Spleen (tissue), 7 donors: ENCODE results near the gene NKG7.

ENCODE experiments used
- POLR2A ChIP-seq, 3 donors: fragments of 450-650 bp; IDR thresholded peaks; one replicate each; pipeline ENCODE4 v1.5.1; 2017; ENCODE audit warnings: antibody characterized with exemption in 3 of 3, mild to moderate bottlenecking in 1 of 3
- POLR2AphosphoS5 ChIP-seq, 3 donors: sonication (generic); formaldehyde crosslinking; IDR thresholded peaks; one replicate each; pipeline ENCODE4 v1.5.1; 2017; ENCODE audit warnings: antibody characterized with exemption in 3 of 3
- TF ChIP-seq, protein P1 (sequence below), 11 experiments: fragments of 200-600 bp in 7 of 11; fragments of 450-650 bp in 4 of 11; sonication (generic) in 4 of 11; IDR thresholded peaks in 8 of 11; conservative IDR thresholded peaks in 3 of 11; 1 replicate in 7 of 11; 2 replicates in 4 of 11; pipeline versions ENCODE4 v1.4.0 to v1.8.0; 2016 to 2021; ENCODE audit warnings: antibody characterized with exemption in 11 of 11, inconsistent platforms in 4 of 11, mild to moderate bottlenecking in 1 of 11
- donor health status: DM: no; HTN: no; CAD: no; lungs with moderate emphysema.
- donor health status: DM: no; HTN: no; CAD: no.
- donor health status: DM: no; HTN: no; CAD: no.

DNA sequence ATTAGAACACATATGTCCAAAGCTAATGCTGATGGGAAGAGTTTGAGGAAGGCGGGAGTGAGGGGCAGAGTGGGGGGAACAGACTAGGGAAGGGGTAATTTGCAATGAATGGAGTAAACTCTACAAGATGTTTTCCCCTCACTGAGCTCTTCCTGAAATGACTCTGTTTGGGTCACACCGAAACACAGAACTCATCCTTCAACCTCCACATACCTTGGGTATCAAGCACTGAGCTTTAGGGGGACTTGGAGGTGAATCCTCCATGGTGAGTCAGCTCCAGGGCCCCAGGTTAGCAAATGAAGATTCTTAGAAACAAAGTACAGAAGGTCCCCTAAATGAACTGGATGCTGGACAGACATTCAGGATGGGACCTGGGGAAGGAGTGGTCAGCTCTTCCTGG lies 46.3 kb upstream of the NKG7 start:
- no peak for TF ChIP-seq POLR2AphosphoS5 (IDR thresholded peaks at IDR 0.05)
- TF ChIP-seq, protein P1, sequence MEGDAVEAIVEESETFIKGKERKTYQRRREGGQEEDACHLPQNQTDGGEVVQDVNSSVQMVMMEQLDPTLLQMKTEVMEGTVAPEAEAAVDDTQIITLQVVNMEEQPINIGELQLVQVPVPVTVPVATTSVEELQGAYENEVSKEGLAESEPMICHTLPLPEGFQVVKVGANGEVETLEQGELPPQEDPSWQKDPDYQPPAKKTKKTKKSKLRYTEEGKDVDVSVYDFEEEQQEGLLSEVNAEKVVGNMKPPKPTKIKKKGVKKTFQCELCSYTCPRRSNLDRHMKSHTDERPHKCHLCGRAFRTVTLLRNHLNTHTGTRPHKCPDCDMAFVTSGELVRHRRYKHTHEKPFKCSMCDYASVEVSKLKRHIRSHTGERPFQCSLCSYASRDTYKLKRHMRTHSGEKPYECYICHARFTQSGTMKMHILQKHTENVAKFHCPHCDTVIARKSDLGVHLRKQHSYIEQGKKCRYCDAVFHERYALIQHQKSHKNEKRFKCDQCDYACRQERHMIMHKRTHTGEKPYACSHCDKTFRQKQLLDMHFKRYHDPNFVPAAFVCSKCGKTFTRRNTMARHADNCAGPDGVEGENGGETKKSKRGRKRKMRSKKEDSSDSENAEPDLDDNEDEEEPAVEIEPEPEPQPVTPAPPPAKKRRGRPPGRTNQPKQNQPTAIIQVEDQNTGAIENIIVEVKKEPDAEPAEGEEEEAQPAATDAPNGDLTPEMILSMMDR (IDR thresholded peaks at IDR 0.05 in 8 of 11, conservative IDR thresholded peaks at IDR 0.05 in 3 of 11): no peak
- no peak for TF ChIP-seq POLR2A (IDR thresholded peaks at IDR 0.05)
